Activated CD4-positive, alpha-beta T cell treated with anti-CD3 and anti-CD28 coated beads for 36 hours (primary cell): ENCODE data around the gene CTIF. TPM values are rescaled to one million over a fixed set of nuclear protein-coding genes. Genes with fewer than 3 reads are reported as not detected.

Experiments
- ATAC-seq: fragments of 200-7000 bp; cut with Tn5 transposase; one replicate; pipeline ENCODE4 v1.10.0; 2021; ENCODE audit warnings: mild to moderate bottlenecking, moderate library complexity
- CTCF ChIA-PET: fragments of 350-600 bp; sonication (Branson Sonifier 250); formaldehyde crosslinking; loops from one replicate; lab custom pipeline; 2021; ENCODE audit warnings: antibody characterized with exemption; lab: Charles Lee
- POLR2A ChIA-PET: fragments of 350-600 bp; sonication (Branson Sonifier 250); formaldehyde crosslinking; loops from one replicate; lab custom pipeline; 2021; ENCODE audit warnings: antibody characterized with exemption, inconsistent platforms; lab: Charles Lee
- DNase-seq: peaks from one replicate; pipeline ENCODE4 v3.0.0-alpha.2; 2020
- H3K27ac Mint-ChIP-seq: one replicate; pipeline ENCODE4 v1.8.0; 2021; ENCODE audit warnings: mixed read lengths
- H3K27me3 Mint-ChIP-seq: one replicate; pipeline ENCODE4 v1.8.0; 2021; ENCODE audit warnings: mixed read lengths
- H3K36me3 Mint-ChIP-seq: one replicate; pipeline ENCODE4 v1.8.0; 2021; ENCODE audit warnings: low read depth, mixed read lengths
- H3K4me1 Mint-ChIP-seq: one replicate; pipeline ENCODE4 v1.8.0; 2021; ENCODE audit warnings: mixed read lengths
- H3K4me3 Mint-ChIP-seq: one replicate; pipeline ENCODE4 v1.8.0; 2021; ENCODE audit warnings: mild to moderate bottlenecking, moderate library complexity, mixed read lengths
- H3K9me3 Mint-ChIP-seq: one replicate; pipeline ENCODE4 v1.8.0; 2021; ENCODE audit warnings: low read depth, mixed read lengths
- intact Hi-C, 2 experiments: fragments of 100-400 bp; cut with DNase I in 1 of 2; cut with micrococcal nuclease in 1 of 2; formaldehyde crosslinking; loops; one replicate each; pipeline versions ENCODE4 v1.14.2 to v1.15.1; 2022 to 2024; cut with DNase I, micrococcal nuclease
- microRNA-seq: library from miRNA; unstranded; fragments of <30 nt; microRNA quantifications from one replicate; pipeline ENCODE4 v1.2.0, GENCODE V29; 2021; ENCODE audit warnings: borderline replicate concordance
- total RNA-seq, 2 experiments: library from RNA; stranded (reverse); gene quantifications; one replicate each; pipeline ENCODE4 v1.2.3, GENCODE V29; 2021

Gene CTIF
- total RNA-seq, 2 experiments from 2014 or later, result 4.5 to 5.3 TPM

DNA sequence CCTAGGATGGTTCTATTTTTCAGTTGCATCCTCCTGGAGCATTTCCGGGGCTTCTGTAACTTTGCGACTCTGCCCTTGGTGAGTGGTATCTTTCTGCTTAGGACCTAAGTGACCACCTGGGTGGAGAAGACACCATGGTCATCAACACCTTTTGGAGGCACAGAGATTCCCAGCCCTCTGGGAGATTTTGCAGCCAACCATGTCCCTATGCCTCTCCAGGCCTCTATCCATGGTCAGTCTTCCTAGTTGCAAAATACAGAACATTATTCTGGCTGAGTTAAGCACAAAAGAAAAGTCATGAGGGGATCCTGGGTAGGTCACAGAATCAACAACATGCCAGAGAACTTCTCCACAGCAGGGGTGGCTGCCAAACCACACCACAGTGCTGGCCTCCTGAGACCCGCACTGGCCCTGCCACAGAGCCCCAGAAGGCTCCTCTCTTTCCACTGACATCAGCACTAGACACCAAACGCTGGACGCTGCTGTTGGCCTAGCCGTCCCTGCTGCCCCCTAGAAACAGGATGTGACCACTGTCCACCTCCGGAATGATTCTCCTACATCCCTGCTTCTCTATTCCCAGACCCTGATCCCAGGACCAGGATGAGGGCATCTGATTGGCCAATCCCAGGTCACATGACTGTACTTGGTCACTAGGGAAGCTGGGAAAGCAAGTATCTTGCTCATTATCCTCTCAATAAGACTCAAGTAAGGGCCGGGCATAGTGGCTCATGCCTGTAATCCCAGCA is 364.2 kb downstream of the CTIF start:
- H3K9me3 Mint-ChIP-seq, result peaks cover 18% of the 10 kb centered on the region

DNA sequence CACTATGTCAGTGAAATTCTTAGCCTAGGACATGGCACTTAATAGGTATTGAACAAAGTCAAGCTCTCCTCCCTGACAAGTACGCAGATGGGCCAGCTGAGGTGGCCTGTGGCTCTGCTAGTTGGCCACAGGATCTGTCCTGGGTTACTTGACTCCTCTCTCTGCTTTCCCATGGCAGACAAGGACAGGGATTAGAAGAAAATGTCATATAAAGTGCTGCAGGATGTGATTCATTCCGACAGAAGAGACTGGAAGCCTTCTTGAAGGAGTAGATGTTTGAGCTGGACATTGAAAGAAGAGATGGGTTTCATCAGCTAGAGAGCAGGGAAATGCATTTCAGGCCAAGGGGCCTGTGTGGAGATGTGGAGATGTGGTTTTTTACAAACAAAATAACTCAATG is 365.3 kb downstream of the CTIF start:
- ChIA-PET POLR2A (no interaction called here), CTCF (no interaction called here)
- Mint-ChIP-seq H3K9me3 (peaks cover 18% of the 10 kb centered on the region), H3K4me1 (peaks cover 15% of the 10 kb centered on the region), H3K4me3 (no peak overlapping the region), H3K27ac (no peak overlapping the region), H3K36me3 (peaks cover 4% of the 10 kb centered on the region), H3K27me3 (no peaks in the 10 kb centered on the region)
- no peak for DNase-seq
- no peak for ATAC-seq
- intact Hi-C loops, result no loop called here

More for the DNA sequence above, 364.2 kb downstream of the CTIF start:
- DNase-seq (no peak), ATAC-seq (no peak)
- CTCF ChIA-PET, result interaction anchor here (0.6 kb wide), 1 partner anchor 1085 kb away, joined by 3 read pairs; no protein-coding TSS in a partner anchor
- POLR2A ChIA-PET, result no interaction called here
- Mint-ChIP-seq H3K36me3 (peaks cover 4% of the 10 kb centered on the region), H3K4me1 (peaks cover 11% of the 10 kb centered on the region), H3K27ac (no peak overlapping the region), H3K27me3 (no peaks in the 10 kb centered on the region), H3K4me3 (no peak overlapping the region)
- intact Hi-C loops, result no loop called here

- POLR2A ChIA-PET, result no interaction called here
- H3K27me3 Mint-ChIP-seq, result no peaks in the 10 kb centered on the region
- H3K36me3 Mint-ChIP-seq, result peaks cover 4% of the 10 kb centered on the region
- intact Hi-C loops, result no loop called here
- no peak overlapping the region for H3K4me3 Mint-ChIP-seq
- ATAC-seq (no peak), DNase-seq (no peak)
- peaks cover 14% of the 10 kb centered on the region for H3K9me3 Mint-ChIP-seq
- CTCF ChIA-PET, result no interaction called here
- H3K4me1 Mint-ChIP-seq, result peaks cover 14% of the 10 kb centered on the region
- no peak overlapping the region for H3K27ac Mint-ChIP-seq
These were observed 366.1 kb downstream of the CTIF start for GRCh38 chr18:48904847-48905394.

DNA sequence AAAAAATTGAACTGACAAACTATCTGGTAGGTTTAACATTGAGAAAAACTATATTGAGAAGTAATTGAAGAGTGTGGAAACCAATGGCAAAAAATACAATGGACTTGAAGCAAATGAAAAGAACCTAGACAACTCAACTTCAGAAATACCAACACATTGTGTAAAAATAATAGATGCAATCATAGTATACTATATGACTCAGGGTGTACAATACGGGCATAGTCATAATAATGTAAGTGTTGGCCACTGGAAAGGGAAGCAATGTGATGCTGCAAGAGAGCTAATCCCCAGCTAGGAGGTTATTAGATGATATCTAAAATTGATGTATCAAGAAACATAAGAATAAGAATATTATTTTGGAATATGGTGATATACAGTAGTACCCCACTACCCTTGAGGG is 366.7 kb downstream of the CTIF start:
- Mint-ChIP-seq H3K4me3 (no peak overlapping the region), H3K4me1 (peaks cover 10% of the 10 kb centered on the region), H3K36me3 (peaks cover 4% of the 10 kb centered on the region), H3K27ac (no peak overlapping the region), H3K9me3 (peaks cover 14% of the 10 kb centered on the region), H3K27me3 (no peaks in the 10 kb centered on the region)
- ChIA-PET POLR2A (no interaction called here), CTCF (no interaction called here)
- intact Hi-C loops, result no loop called here
- no peak for DNase-seq
- no peak for ATAC-seq

DNA sequence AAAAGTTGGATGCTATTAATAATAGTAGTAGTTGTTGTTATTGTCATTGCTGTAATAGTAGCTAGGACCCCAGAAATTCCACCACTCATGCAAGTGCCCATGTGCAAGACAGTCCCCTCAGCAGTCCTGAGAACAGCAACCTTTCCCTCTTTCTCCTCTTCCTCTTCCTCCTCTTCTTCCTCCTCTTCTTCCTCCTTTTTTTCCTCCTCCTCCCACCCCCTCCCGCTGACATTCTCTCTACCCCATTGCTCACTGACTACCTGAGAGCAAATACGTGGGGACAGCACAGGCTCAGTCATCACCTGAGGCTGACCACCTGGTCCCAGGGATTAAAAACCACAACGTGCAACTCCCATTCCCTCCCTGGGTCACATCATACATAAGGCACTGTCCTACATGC is 370.1 kb downstream of the CTIF start:
- no peaks in the 10 kb centered on the region for H3K27me3 Mint-ChIP-seq
- H3K4me1 Mint-ChIP-seq, result peaks cover 12% of the 10 kb centered on the region
- DNase-seq (no peak), ATAC-seq (no peak)
- ChIA-PET CTCF (interaction anchor here (0.6 kb wide), 1 partner anchor 43 kb away, joined by 3 read pairs; no protein-coding TSS in a partner anchor), POLR2A (no interaction called here)
- intact Hi-C loops, result no loop called here
- H3K36me3 Mint-ChIP-seq, result peaks cover 4% of the 10 kb centered on the region
- H3K27ac Mint-ChIP-seq, result no peak overlapping the region
- no peak overlapping the region for H3K4me3 Mint-ChIP-seq
- peaks cover 14% of the 10 kb centered on the region for H3K9me3 Mint-ChIP-seq

DNA sequence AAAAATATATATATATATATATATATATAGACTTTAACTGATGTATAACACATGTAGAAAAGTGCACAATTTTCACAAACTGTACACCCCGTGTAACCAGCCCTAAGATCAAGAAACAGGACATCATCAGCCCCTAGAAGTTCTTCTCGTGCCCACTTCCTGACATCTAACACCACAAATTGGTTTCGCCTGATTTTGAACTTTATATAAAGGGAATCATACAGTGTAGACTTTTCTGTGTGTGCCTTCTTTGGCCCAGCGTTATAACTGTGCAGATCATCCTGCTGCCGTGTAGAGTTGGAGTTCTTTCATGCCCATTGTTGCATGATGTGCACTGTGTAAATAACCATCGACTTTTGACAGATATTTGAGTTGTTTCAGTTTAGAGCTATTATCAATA is 370.9 kb downstream of the CTIF start:
- CTCF ChIA-PET, result interaction anchor here (1.1 kb wide), 1 partner anchor 9 kb away, joined by 3 read pairs; no protein-coding TSS in a partner anchor

DNA sequence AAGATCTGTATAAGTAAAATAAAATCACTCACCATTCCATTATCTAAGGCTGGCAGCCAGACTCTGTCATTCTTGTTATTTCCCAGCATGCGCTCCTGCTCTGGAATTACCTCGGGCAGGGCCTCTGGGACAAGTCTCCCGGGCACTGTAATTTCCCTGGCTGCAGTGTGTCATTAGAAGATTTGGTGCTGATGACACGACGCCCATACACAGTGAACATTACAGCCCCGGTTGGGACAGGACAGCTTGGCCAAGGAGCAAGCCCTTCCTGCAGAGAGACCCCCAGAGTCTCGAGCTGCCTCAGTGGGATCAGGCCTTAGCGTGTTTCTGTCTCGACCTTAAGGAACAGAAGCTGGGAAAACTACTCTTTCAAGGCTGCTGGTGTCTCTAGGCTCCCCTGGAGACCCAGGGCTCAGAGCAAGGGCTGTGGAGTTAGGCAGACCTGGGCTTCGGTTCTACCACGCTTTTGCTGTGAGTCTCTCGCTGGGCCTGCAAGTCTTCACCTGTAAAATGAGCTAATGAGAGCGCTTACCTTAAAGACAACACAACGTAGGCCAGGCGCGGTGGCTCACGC is 372.2 kb downstream of the CTIF start:
- intact Hi-C loops, result no loop called here
- no peak for ATAC-seq
- H3K36me3 Mint-ChIP-seq, result no peaks in the 10 kb centered on the region
- H3K4me1 Mint-ChIP-seq, result peaks cover 12% of the 10 kb centered on the region
- ChIA-PET CTCF (interaction anchor here (0.7 to 1.1 kb wide), 2 partner anchors 10 to 15 kb away, joined by 3 read pairs; no protein-coding TSS in a partner anchor), POLR2A (interaction anchor here (0.6 kb wide), 1 partner anchor 504 kb away, joined by 3 read pairs; no protein-coding TSS in a partner anchor)
- H3K4me3 Mint-ChIP-seq, result no peak overlapping the region
- H3K27ac Mint-ChIP-seq, result no peak overlapping the region
- H3K27me3 Mint-ChIP-seq, result no peaks in the 10 kb centered on the region
- no peaks in the 10 kb centered on the region for H3K9me3 Mint-ChIP-seq
- DNase-seq, result no peak

More for the DNA sequence above, 370.9 kb downstream of the CTIF start:
- Mint-ChIP-seq H3K4me1 (peaks cover 12% of the 10 kb centered on the region), H3K4me3 (no peak overlapping the region), H3K36me3 (peaks cover 1% of the 10 kb centered on the region), H3K27ac (no peak overlapping the region), H3K9me3 (peaks cover 8% of the 10 kb centered on the region), H3K27me3 (no peaks in the 10 kb centered on the region)
- intact Hi-C loops, result no loop called here
- POLR2A ChIA-PET, result no interaction called here
- ATAC-seq (peak; percentile 24), DNase-seq (no peak)

Small RNA genes lying within 50 kb of the gene (microRNA-seq; reads per million reads assigned to microRNA genes)
- gene MIR4743, result not detected

Other genes with a start within 250 kb of the CTIF start
- not detected for gene ZBTB7C, start 129.6 kb upstream of the CTIF start, total RNA-seq